GM12875 (cell line): ENCODE results near the gene CCNQ.
A peak's percentile ranks its signal among the peaks of the same experiment; 100 is the strongest.

Source experiments
- H3K4me3 ChIP-seq: one replicate; pipeline ENCODE4 v1.5.1; 2011; ENCODE audit warnings: low read depth, low read length, control low read depth
- TF ChIP-seq, protein P1 (sequence below): IDR thresholded peaks from 2 replicates; pipeline ENCODE4 v1.5.1; 2011; ENCODE audit warnings: low read depth, mild to moderate bottlenecking, control low read depth, inconsistent platforms, low read length, moderate library complexity, borderline replicate concordance; ENCODE audit not compliant: insufficient read depth

CCNQ gene

DNA sequence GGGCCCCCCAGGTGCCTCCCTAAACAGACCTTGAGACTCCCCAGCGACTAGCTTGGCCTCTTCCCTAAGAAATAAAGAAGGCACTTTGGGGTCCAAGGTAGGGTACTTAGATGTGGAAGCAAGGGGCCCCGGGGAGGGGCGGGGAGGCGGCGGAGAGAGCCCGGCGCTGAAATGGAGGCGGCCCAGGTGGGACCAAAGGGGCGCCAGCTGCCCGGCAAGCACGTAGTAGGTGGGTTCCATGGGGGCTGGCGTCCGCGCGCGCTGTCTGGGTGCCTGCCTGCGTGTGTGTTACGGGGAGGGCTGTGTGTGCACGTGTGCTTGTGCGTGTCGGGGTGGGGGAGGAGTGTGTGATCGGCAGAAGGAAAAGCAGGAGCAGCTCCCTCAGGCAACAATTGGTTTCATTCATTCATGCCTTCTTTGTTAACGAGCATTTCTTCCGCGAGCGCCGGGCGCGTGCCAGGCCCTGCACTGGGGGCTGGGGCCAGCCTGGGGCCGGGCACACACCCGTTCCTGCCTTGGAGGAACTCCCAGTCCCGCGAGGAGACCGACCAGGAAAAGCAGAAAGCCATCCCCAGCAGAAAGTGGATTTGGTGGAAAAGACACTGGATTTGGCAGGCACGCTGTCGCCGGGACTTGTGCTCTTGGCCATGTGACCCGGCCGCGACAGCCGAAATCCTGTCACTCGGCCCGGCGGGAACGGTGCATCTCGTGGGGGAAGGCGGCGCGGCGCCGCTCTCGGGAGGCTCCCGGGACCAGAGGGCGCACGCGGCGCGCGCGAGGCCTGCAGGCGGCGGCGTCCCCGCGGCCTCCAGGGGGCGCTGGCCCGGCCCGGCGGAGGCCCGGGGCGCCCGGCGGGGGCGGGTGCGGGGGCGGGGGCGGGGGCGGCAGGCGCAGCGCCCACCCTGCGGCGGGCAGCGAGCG, 44.8 kb upstream of the CCNQ start:
- no peak overlapping the region for H3K4me3 ChIP-seq
- TF ChIP-seq, protein P1, sequence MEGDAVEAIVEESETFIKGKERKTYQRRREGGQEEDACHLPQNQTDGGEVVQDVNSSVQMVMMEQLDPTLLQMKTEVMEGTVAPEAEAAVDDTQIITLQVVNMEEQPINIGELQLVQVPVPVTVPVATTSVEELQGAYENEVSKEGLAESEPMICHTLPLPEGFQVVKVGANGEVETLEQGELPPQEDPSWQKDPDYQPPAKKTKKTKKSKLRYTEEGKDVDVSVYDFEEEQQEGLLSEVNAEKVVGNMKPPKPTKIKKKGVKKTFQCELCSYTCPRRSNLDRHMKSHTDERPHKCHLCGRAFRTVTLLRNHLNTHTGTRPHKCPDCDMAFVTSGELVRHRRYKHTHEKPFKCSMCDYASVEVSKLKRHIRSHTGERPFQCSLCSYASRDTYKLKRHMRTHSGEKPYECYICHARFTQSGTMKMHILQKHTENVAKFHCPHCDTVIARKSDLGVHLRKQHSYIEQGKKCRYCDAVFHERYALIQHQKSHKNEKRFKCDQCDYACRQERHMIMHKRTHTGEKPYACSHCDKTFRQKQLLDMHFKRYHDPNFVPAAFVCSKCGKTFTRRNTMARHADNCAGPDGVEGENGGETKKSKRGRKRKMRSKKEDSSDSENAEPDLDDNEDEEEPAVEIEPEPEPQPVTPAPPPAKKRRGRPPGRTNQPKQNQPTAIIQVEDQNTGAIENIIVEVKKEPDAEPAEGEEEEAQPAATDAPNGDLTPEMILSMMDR = peak; percentile 19; the same call in 1 of the 2 replicates

DNA sequence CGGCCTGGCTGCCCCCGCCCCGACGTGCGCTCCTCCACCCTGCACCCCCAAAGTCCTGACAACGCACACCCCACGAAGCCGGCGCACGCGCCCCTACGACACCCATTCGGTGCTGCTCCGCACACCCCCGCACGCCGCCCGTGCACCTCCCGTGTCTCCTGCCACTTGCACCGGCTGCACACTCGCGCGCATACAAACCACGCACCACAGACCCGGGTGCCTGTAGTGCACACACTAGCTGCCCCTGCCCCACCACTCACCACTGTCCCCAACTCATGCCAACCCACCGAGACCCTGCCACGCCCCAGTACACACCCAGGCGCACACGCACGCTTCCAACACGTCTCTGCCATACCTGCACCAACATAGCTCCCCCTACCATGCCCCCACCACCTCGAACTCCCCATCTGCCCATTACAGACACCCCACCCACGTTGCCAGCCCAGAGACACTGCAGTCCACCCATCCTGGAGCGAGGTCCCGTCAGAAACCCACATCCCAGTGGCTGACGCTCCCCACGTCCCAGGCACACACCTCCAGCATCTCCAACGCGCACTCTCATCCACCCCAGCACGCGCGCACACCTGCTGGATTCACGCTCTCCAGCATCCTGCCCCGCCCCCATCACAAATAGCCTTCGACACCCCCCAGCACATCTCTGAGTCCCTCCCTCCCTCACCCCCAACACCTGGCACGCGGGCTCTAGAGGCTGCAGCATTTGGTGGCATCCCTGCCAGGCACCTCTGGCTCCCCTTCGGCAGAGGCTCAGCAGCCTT, 43.9 kb upstream of the CCNQ start:
- no peak overlapping the region for H3K4me3 ChIP-seq
- TF ChIP-seq, protein P1 = no peak

DNA sequence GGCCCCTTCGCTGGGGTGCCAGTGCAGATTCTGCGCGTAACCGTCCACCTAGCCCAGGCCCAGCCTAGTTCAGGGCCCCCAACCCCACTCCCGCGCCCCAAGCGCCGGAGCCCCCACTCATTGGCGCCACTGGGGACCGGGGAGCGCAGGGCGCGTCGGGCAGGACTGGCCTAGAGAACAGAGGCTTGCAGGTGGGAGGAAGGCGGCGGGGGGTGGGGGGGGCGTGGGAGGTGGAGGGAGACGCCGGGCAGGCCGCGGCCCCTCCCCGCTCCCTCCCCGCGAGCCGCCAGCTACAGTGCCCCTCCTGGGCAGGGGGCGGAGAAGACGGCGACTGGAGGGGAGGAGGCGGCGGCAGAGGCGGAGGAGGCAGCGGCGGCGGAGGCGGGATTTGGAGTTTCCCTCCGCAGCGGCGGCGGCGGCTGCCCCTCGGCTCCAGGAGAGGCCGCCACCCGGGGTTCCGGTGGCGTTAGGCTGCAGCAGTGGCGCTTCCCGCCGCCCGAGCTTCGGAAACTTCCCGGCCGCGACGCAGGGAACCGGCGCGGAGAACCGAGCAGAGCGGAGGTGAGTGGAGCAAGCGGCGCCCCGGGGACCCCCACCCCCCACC, 43.2 kb upstream of the CCNQ start:
- TF ChIP-seq, protein P1 = no peak
- H3K4me3 ChIP-seq = no peak overlapping the region

DNA sequence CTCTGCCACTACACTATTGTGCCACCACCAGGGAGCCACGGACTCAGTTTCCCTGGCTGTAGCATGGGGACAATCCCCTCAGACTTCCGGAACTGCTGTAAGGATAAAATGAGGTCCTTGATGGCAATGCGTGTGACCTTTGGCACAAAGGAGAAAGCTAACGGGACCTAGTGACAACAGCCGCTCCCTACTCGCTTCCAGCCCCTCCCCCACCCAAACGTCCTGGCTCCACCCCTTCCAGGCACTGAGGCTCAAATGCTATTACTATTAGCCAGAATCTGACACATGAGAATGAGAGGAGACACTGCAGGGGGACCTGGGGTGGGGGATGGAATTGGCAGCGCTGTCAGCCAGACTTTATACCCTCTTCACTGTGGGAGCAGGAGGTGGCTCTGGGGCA, 42.7 kb upstream of the CCNQ start:
- no peak overlapping the region for H3K4me3 ChIP-seq
- TF ChIP-seq, protein P1 = no peak

DNA sequence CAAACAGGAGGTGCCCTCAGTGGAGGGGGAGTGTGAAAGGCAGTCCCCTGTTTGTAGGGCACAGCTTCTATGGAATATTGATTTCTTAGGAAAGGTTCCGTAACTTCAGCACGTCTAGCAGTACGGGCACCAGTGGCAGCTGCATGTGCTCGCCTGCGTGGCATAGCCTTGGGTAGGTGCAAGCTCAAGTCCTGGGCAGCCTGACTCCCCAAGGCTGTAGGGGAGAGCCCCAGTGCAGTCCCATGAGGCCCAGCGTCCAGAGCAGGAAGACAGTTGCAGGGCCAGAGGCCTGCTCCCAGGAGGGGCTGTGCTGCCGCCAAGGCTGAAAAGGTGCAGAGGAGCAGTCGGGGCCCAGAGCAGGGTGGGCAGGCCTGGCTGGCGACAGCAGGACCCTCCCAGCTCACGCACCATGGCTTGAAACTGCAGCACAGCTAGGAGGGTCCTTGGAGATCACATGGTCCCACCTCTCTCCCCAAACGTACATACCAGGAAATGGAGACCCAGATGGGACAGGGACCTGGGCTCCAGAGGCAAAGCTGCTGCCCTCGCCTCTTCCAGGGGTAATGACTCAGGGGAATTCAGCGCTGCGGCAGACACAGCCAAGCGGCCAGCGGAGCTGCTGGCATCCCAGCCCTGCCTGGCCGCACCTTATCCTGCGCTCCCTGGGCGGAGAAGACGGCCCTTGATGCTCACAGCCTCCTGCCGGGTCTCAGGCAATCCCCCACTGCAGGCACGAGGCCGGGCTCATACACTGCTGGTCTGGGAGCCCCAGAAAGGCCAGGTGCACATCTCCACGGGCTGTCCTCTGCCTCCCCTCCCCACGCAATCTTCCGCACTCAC, 42.0 kb upstream of the CCNQ start:
- TF ChIP-seq, protein P1 = no peak
- no peak overlapping the region for H3K4me3 ChIP-seq

DNA sequence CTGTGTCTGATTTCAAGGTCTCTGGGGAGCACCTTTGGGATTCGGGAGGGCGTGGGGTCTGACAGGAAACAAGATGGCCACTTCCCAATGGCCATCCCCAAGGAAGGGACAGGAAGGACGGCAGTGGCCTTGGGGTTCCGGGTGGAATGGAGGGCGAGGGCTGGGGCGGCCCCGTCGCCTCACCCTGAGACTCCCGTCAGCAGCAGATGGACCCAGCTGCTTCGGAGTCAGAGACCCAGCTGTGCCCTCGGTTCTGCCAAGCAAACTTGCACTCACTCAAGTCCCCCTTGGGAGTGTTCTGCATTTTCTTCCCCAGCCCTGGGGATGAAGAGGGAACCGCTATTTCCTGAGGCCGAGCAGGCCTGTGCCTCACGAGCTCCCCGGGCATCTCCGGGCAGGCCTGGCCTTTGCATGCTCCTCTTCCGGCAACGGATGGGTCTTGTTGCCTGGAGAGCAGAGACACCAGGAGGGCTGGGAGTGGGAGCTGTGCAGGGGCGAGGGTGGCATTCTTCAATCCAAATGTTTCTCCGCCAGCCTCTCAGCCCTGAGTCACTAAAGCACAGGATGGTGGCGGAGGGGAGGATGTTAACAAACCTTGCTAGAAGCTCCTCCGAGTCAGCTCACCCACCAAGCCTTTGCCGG, 41.2 kb upstream of the CCNQ start:
- TF ChIP-seq, protein P1 = no peak

More for the DNA sequence above, 41.2 kb upstream of the CCNQ start:
- H3K4me3 ChIP-seq = no peak overlapping the region
